ENCODE measurements around the gene PNPLA7.

GRCh38 chr9:137411260-137411644 lies 138.9 kb downstream of the PNPLA7 start:
- TF ChIP-seq CTCF (IDR thresholded peaks at IDR 0.05) (no peak), POLR2A (IDR thresholded peaks at IDR 0.05) (no peak)
